Glutamatergic neuron (in vitro differentiated cells): ENCODE results near the gene CPLANE1. TPM values are rescaled to one million over a fixed set of nuclear protein-coding genes. Genes with fewer than 3 reads are reported as not detected.
"Not testable (repeated sequence)": the region's sequence is repeated elsewhere in the genome, so short reads cannot be mapped to it uniquely, and the experiment has no call there.

Source experiments
- DNase-seq: peaks from one replicate; pipeline ENCODE4 v3.0.0; 2022
- H3K27ac Mint-ChIP-seq: one replicate; pipeline ENCODE4 v1.8.0; 2020; ENCODE audit warnings: mild to moderate bottlenecking, mixed read lengths, inconsistent platforms; ENCODE audit not compliant: unreplicated experiment
- H3K27me3 Mint-ChIP-seq: one replicate; pipeline ENCODE4 v1.8.0; 2020; ENCODE audit warnings: mild to moderate bottlenecking, moderate library complexity, mixed read lengths, inconsistent platforms; ENCODE audit not compliant: unreplicated experiment
- H3K36me3 Mint-ChIP-seq: one replicate; pipeline ENCODE4 v1.8.0; 2020; ENCODE audit warnings: mild to moderate bottlenecking, mixed read lengths, inconsistent platforms; ENCODE audit not compliant: unreplicated experiment
- H3K4me1 Mint-ChIP-seq: one replicate; pipeline ENCODE4 v1.8.0; 2020; ENCODE audit warnings: mild to moderate bottlenecking, low read depth, mixed read lengths, inconsistent platforms; ENCODE audit not compliant: unreplicated experiment
- H3K4me3 Mint-ChIP-seq: one replicate; pipeline ENCODE4 v1.8.0; 2020; ENCODE audit warnings: mild to moderate bottlenecking, mixed read lengths, inconsistent platforms; ENCODE audit not compliant: unreplicated experiment
- H3K9me3 Mint-ChIP-seq: one replicate; pipeline ENCODE4 v1.8.0; 2020; ENCODE audit warnings: mild to moderate bottlenecking, moderate library complexity, mixed read lengths, inconsistent platforms; ENCODE audit not compliant: unreplicated experiment
- total RNA-seq: library from RNA; stranded (reverse); fragmentation: NEBNext Ultra II Directional; extraction: Animal tissue kit (Norgen Biotek cat#: 25700); gene quantifications from one replicate; pipeline ENCODE4 v1.2.1, GENCODE V29; 2021; ENCODE audit not compliant: unreplicated experiment
- TF ChIP-seq, protein P1 (sequence below): fragments of 200-600 bp; sonication (generic); IDR thresholded peaks from one replicate; pipeline ENCODE4 v1.5.0; 2021; ENCODE audit not compliant: partially characterized antibody, unreplicated experiment

The CPLANE1 gene
- total RNA-seq, 1 donor from 2014 or later, result 37.6 TPM

DNA sequence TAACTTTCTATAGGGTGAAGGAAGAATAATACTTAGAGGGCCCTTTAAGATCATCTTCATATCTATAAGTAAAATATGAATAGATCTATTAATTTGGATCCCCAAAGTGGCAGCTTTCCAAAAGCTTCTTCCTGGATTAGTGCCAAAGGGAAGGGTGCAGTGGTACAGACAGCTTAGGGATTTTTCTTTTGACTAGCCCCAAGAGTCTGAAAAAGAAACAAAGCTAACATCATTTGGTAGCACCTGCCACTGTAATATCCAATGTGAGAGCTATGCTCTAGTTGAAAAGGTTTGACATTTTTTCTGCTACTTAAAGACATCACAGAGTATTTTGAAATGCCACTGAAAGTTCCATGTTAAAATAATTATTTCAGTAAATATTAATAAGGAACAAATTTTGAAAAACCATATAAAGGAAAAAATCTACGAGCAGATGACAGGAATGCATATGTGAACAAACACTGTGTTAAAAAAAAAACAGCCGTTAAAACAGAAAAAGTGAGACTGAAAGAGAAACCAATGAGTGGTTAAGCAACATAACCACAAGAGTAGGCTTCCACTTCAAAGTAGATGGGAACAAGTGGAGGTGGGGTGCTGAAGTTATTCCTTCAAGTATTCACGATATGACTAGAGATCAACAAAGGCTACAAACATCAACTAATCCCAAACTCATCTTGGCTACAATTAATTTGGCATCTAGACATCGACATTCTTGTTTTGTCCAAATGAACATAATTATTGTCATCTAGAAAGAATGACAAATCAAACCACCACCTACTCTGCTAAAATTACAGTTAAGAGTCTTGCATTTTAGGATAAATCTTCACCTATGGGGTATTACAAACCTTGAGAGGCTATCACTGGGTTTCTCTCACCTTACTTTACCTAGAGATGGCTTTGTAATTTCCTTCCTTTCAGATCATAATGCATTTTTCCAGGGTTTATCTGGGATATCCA is 137.5 kb downstream of the CPLANE1 start:
- DNase-seq, result no peak
- no peaks in the 10 kb centered on the region for H3K27me3 Mint-ChIP-seq
- no peaks in the 10 kb centered on the region for H3K9me3 Mint-ChIP-seq
- no peak overlapping the region for H3K27ac Mint-ChIP-seq
- TF ChIP-seq, protein P1, sequence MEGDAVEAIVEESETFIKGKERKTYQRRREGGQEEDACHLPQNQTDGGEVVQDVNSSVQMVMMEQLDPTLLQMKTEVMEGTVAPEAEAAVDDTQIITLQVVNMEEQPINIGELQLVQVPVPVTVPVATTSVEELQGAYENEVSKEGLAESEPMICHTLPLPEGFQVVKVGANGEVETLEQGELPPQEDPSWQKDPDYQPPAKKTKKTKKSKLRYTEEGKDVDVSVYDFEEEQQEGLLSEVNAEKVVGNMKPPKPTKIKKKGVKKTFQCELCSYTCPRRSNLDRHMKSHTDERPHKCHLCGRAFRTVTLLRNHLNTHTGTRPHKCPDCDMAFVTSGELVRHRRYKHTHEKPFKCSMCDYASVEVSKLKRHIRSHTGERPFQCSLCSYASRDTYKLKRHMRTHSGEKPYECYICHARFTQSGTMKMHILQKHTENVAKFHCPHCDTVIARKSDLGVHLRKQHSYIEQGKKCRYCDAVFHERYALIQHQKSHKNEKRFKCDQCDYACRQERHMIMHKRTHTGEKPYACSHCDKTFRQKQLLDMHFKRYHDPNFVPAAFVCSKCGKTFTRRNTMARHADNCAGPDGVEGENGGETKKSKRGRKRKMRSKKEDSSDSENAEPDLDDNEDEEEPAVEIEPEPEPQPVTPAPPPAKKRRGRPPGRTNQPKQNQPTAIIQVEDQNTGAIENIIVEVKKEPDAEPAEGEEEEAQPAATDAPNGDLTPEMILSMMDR, result no peak
- H3K36me3 Mint-ChIP-seq, result peaks cover 24% of the 10 kb centered on the region
- H3K4me1 Mint-ChIP-seq, result no peaks in the 10 kb centered on the region
- H3K4me3 Mint-ChIP-seq, result no peak overlapping the region

DNA sequence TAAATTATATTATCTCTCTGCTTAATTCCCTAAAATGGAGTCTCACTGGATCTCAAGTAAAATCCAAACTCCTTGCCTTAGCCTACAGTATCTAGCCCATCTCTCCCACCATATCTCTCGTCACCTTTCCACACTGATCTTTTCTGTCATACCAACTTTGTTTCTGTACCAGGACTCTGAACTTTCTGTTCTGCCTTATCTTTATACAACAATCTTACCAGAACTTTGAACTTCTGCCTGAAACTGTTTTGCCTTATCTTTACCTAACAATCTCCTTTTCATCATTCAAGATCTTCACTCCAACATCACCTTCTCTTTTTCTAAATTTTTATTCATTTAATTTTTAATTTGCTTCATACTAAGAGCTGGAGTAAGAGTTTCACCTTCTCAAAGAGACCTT is 139.0 kb downstream of the CPLANE1 start:
- TF ChIP-seq, protein P1, result no peak
- Mint-ChIP-seq H3K27ac (no peak overlapping the region), H3K36me3 (peaks cover 24% of the 10 kb centered on the region), H3K9me3 (no peaks in the 10 kb centered on the region), H3K4me1 (no peaks in the 10 kb centered on the region), H3K27me3 (no peaks in the 10 kb centered on the region), H3K4me3 (no peak overlapping the region)
- DNase-seq, result no peak

DNA sequence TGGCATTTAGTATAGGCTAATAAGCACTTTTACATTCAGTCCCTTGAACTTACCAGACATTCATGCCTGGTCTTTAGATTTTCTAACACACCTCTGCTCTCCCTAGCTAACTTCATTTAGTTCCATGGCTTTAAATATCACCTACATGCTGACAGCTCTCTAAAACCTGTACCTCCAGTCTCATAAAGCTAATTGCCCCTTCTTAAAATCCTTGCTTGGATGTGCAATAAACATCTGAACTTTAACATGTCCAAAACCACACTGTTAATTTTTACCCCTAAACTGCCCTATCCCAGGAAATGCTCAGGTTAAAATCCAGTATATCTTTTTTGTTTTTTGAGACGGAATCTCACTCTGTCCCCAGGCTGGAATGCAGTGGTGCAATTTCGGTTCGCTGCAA is 139.8 kb downstream of the CPLANE1 start:
- no peaks in the 10 kb centered on the region for H3K9me3 Mint-ChIP-seq
- TF ChIP-seq, protein P1, result no peak
- no peak for DNase-seq
- no peaks in the 10 kb centered on the region for H3K4me1 Mint-ChIP-seq
- peaks cover 24% of the 10 kb centered on the region for H3K36me3 Mint-ChIP-seq
- H3K27me3 Mint-ChIP-seq, result no peaks in the 10 kb centered on the region
- H3K4me3 Mint-ChIP-seq, result no peak overlapping the region
- no peak overlapping the region for H3K27ac Mint-ChIP-seq

DNA sequence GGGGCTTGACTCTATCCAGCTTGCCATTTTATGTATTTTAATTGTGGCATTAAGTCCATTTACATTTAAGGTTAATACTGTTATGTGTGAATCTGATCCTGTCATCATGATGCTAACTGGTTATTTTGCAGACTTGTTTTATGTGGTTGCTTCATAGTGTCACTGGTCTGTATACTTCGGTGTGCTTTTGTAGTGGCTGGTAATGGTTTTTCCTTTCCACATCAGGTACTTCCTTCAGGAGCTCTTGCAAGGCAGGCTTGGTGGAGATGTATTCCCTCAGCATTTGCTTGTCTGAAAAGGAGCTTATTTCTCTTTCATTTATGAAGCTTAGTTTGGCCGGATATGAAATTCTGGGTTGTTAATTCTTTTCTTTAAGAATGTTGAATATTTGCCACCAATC is 145.9 kb downstream of the CPLANE1 start:
- H3K4me3 Mint-ChIP-seq, result no peak overlapping the region
- H3K27ac Mint-ChIP-seq, result no peak overlapping the region
- TF ChIP-seq, protein P1, result no peak
- no peak for DNase-seq
- no peaks in the 10 kb centered on the region for H3K27me3 Mint-ChIP-seq
- peaks cover 36% of the 10 kb centered on the region for H3K36me3 Mint-ChIP-seq
- H3K4me1 Mint-ChIP-seq, result no peaks in the 10 kb centered on the region
- H3K9me3 Mint-ChIP-seq, result peaks cover 9% of the 10 kb centered on the region

DNA sequence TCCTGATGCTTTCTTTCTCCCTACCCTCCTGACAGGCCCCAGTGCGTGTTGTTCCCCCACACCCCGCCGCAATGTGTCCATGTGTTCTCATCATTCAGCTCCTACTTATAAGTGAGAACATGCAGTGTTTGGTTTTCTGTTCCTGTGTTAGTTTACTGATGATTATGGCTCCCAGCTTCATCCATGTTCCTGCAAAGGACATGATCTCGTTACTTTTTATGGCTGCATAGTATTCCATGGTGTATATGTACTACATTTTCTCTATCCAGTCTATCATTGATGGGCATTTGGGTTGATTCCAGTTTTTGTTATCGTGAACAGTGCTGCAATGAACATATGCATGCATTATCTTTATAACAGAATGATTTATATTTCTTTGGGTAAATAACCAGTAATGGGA is 149.9 kb downstream of the CPLANE1 start:
- H3K36me3 Mint-ChIP-seq, result peaks cover 49% of the 10 kb centered on the region
- not testable (repeated sequence) for H3K9me3 Mint-ChIP-seq, DNase-seq, H3K4me3 Mint-ChIP-seq, H3K27ac Mint-ChIP-seq, H3K4me1 Mint-ChIP-seq, H3K27me3 Mint-ChIP-seq

DNA sequence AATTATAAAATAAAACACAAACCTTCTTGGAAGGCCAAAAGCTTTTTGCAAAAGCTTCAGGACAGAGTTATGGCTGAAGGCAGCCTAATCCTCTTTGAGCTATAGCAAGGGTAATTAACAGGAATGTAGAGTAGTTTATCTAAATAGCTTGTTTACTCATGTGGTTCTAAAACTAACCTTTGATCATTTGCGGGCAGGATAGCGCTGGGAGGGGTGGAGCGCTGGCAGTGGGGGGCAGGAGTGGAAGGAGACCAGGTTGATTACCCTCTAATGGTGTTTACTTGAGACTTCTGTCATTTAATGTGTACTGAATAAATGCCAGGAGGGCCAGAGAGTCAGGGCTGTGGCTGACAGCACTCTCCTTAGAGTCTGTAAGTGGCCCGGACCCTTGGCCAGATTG is 155.4 kb downstream of the CPLANE1 start:
- DNase-seq, H3K4me3 Mint-ChIP-seq, H3K27ac Mint-ChIP-seq, H3K27me3 Mint-ChIP-seq, H3K4me1 Mint-ChIP-seq, H3K9me3 Mint-ChIP-seq: not testable (repeated sequence)
- peaks cover 33% of the 10 kb centered on the region for H3K36me3 Mint-ChIP-seq
